ENCODE data around the gene AGMO.
"Not testable (repeated sequence)": the region's sequence is repeated elsewhere in the genome, so short reads cannot be mapped to it uniquely, and the experiment has no call there.

The AGMO gene

DNA sequence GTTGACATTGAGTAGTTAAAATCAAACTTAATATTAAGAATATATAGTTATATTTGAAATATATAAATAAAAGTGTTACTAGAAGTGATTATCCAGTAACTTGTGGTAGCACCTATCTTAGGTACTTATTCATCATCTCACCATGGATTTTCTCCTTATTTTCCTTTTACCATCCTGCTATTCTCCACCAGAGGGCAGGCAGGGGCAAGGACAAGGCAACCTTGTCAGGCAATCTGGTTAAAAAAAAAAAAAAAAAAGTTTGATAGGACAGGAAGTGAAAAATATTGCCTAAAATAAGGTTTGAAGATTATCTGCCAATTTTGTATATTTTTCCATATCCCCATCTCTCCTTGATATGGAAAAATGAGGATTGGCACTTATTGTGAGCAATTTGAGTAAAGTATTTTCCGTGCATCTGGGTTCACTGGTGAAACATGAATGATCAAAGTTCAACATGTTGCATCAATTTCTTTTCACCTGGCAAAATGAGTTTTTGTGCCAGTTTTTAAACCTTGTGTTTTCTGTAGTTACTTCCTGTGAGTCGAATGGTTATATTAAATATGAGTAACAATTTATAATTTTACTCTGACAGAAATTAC, 256.7 kb downstream of the AGMO start:
- Histone ChIP-seq H3K79me2 (ENCODE audit: insufficient read depth, low read length) (no peaks in the 10 kb centered on the region), H3K4me2 (ENCODE audit: low read depth, low read length, poor library complexity, severe bottlenecking) (no peak overlapping the region), H3K27ac (ENCODE audit: low read depth, low read length) (no peak overlapping the region), H3K36me3 (ENCODE audit: low read length) (no peaks in the 10 kb centered on the region), H3K27me3 (ENCODE audit: low read length) (no peaks in the 10 kb centered on the region), H4K20me1 (ENCODE audit: low read depth, low read length) (peaks cover 9% of the 10 kb centered on the region), H3K9me3 (ENCODE audit: insufficient read depth, low read length) (no peaks in the 10 kb centered on the region), H3K9ac (ENCODE audit: low read length) (no peak overlapping the region), H2AFZ (ENCODE audit: low read depth, low read length, severe bottlenecking) (no peak overlapping the region), H3K9me2 (replicated peaks; ENCODE audit: insufficient read depth, low read length) (no peaks in the 10 kb centered on the region), H3K4me3 (ENCODE audit: insufficient read depth, low read length, poor library complexity, severe bottlenecking) (no peak overlapping the region), H3F3A (ENCODE audit: insufficient read depth) (no peaks in the 10 kb centered on the region)
- TF ChIP-seq EZH2phosphoT487 (conservative IDR thresholded peaks at IDR 0.05; ENCODE audit: low read length): no peak
- TF ChIP-seq, protein P1, sequence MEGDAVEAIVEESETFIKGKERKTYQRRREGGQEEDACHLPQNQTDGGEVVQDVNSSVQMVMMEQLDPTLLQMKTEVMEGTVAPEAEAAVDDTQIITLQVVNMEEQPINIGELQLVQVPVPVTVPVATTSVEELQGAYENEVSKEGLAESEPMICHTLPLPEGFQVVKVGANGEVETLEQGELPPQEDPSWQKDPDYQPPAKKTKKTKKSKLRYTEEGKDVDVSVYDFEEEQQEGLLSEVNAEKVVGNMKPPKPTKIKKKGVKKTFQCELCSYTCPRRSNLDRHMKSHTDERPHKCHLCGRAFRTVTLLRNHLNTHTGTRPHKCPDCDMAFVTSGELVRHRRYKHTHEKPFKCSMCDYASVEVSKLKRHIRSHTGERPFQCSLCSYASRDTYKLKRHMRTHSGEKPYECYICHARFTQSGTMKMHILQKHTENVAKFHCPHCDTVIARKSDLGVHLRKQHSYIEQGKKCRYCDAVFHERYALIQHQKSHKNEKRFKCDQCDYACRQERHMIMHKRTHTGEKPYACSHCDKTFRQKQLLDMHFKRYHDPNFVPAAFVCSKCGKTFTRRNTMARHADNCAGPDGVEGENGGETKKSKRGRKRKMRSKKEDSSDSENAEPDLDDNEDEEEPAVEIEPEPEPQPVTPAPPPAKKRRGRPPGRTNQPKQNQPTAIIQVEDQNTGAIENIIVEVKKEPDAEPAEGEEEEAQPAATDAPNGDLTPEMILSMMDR (IDR thresholded peaks at IDR 0.05; ENCODE audit: insufficient read depth, low read length, poor library complexity, severe bottlenecking): peak; percentile 61

DNA sequence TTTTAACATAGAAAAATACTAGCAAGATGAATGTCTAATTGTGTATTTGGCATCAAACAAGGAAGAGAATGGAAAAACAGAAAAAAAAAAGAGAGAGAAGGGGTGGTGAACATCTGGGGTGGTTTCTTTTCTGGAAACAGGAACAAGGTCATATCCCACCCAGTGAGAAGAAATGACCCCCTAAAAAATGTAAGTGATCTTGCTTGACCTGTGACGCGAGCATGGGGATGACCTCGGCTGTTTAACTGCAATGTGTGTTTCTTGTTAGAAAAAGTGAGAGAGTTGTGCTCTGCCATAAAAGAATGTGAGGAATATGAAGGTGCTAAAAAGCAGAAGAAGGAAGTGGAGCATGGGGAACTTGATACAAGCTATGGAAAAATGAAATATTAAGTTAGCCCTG, 258.5 kb downstream of the AGMO start:
- no peaks in the 10 kb centered on the region for H3K27me3 ChIP-seq (ENCODE audit: low read length)
- no peaks in the 10 kb centered on the region for H3K9me3 ChIP-seq (ENCODE audit: insufficient read depth, low read length)
- no peak overlapping the region for H2AFZ ChIP-seq (ENCODE audit: low read depth, low read length, severe bottlenecking)
- no peak overlapping the region for H3K4me2 ChIP-seq (ENCODE audit: low read depth, low read length, poor library complexity, severe bottlenecking)
- no peaks in the 10 kb centered on the region for H3F3A ChIP-seq (ENCODE audit: insufficient read depth)
- no peak overlapping the region for H3K4me3 ChIP-seq (ENCODE audit: insufficient read depth, low read length, poor library complexity, severe bottlenecking)
- H4K20me1 ChIP-seq (ENCODE audit: low read depth, low read length): peaks cover 10% of the 10 kb centered on the region
- H3K79me2 ChIP-seq (ENCODE audit: insufficient read depth, low read length): no peaks in the 10 kb centered on the region
- no peaks in the 10 kb centered on the region for H3K9me2 ChIP-seq (replicated peaks; ENCODE audit: insufficient read depth, low read length)
- TF ChIP-seq, protein P1 (IDR thresholded peaks at IDR 0.05; ENCODE audit: insufficient read depth, low read length, poor library complexity, severe bottlenecking): no peak
- no peak for TF ChIP-seq EZH2phosphoT487 (conservative IDR thresholded peaks at IDR 0.05; ENCODE audit: low read length)
- H3K9ac ChIP-seq (ENCODE audit: low read length): no peak overlapping the region
- H3K27ac ChIP-seq (ENCODE audit: low read depth, low read length): no peak overlapping the region
- no peaks in the 10 kb centered on the region for H3K36me3 ChIP-seq (ENCODE audit: low read length)

DNA sequence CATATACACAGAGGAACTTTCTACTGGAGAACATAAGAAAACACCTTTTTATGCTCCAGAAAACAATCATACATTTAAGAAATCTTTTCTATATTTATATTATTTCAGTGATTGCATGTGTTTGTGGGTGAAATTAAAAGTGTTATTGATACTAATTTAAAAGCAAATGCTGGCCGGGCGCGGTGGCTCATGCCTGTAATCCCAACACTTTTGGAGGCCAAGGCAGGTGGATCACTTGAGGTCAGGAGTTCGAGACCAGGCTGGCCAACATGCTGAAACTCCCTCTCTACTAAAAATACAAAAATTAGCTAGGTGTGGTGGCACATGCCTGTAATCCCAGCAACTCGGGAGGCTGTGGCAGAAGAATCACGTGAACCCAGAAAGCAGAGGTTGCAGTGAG, 260.8 kb downstream of the AGMO start:
- not testable (repeated sequence) for H2AFZ ChIP-seq (ENCODE audit: low read depth, low read length, severe bottlenecking); H3K9ac ChIP-seq (ENCODE audit: low read length); H3K27ac ChIP-seq (ENCODE audit: low read depth, low read length); H4K20me1 ChIP-seq (ENCODE audit: low read depth, low read length); H3K4me3 ChIP-seq (ENCODE audit: insufficient read depth, low read length, poor library complexity, severe bottlenecking); H3F3A ChIP-seq (ENCODE audit: insufficient read depth); H3K36me3 ChIP-seq (ENCODE audit: low read length); H3K27me3 ChIP-seq (ENCODE audit: low read length); H3K79me2 ChIP-seq (ENCODE audit: insufficient read depth, low read length); H3K9me2 ChIP-seq (replicated peaks; ENCODE audit: insufficient read depth, low read length); H3K9me3 ChIP-seq (ENCODE audit: insufficient read depth, low read length); H3K4me2 ChIP-seq (ENCODE audit: low read depth, low read length, poor library complexity, severe bottlenecking)

- Histone ChIP-seq H3K9ac (ENCODE audit: low read length) (no peak overlapping the region), H3F3A (ENCODE audit: insufficient read depth) (no peaks in the 10 kb centered on the region), H3K27me3 (ENCODE audit: low read length) (no peaks in the 10 kb centered on the region), H3K36me3 (ENCODE audit: low read length) (no peaks in the 10 kb centered on the region), H3K4me2 (ENCODE audit: low read depth, low read length, poor library complexity, severe bottlenecking) (no peak overlapping the region), H3K4me3 (ENCODE audit: insufficient read depth, low read length, poor library complexity, severe bottlenecking) (no peak overlapping the region), H3K27ac (ENCODE audit: low read depth, low read length) (no peak overlapping the region), H2AFZ (ENCODE audit: low read depth, low read length, severe bottlenecking) (no peak overlapping the region), H3K79me2 (ENCODE audit: insufficient read depth, low read length) (no peaks in the 10 kb centered on the region), H3K9me2 (replicated peaks; ENCODE audit: insufficient read depth, low read length) (no peaks in the 10 kb centered on the region), H4K20me1 (ENCODE audit: low read depth, low read length) (no peaks in the 10 kb centered on the region), H3K9me3 (ENCODE audit: insufficient read depth, low read length) (no peaks in the 10 kb centered on the region)
- TF ChIP-seq EZH2phosphoT487 (conservative IDR thresholded peaks at IDR 0.05; ENCODE audit: low read length): no peak
- TF ChIP-seq, protein P1 (IDR thresholded peaks at IDR 0.05; ENCODE audit: insufficient read depth, low read length, poor library complexity, severe bottlenecking): no peak
Measured at GRCh38 chr7:15292138-15292537, 269.7 kb downstream of the AGMO start.

Data from SU-DHL-6 (cell line).